NCI-H345 treated with DMSO at 0.1 percent for 48 hours (cell line): ENCODE data around the gene ACAA1.
"Not testable (repeated sequence)": the region's sequence is repeated elsewhere in the genome, so short reads cannot be mapped to it uniquely, and the experiment has no call there.

Experiments used
- DNase-seq: peaks from one replicate; lab custom pipeline; 2025; ENCODE audit not compliant: unreplicated experiment; lab: John Stamatoyannopoulos, UW

Gene ACAA1

GRCh38 chr3:38107911-38108648, 28.8 kb downstream of the ACAA1 start:
- no peak for DNase-seq

- DNase-seq, result no peak
Observed at GRCh38 chr3:38105525-38105924, 31.4 kb downstream of the ACAA1 start.

- DNase-seq, result no peak
Observed at GRCh38 chr3:38102444-38102814, 34.5 kb downstream of the ACAA1 start.

GRCh38 chr3:38101811-38102443, 35.0 kb downstream of the ACAA1 start:
- DNase-seq, result no peak

- DNase-seq, result no peak
Observed at GRCh38 chr3:38100498-38100897, 36.4 kb downstream of the ACAA1 start.

GRCh38 chr3:38099518-38099917, 37.4 kb downstream of the ACAA1 start:
- no peak for DNase-seq

GRCh38 chr3:38098376-38098723, 38.6 kb downstream of the ACAA1 start:
- DNase-seq, result no peak

GRCh38 chr3:38097446-38098375, 39.2 kb downstream of the ACAA1 start:
- no peak for DNase-seq

GRCh38 chr3:38095669-38096483, 41.1 kb downstream of the ACAA1 start:
- no peak for DNase-seq

- DNase-seq, result no peak
Observed at GRCh38 chr3:38094999-38095398, 41.9 kb downstream of the ACAA1 start.

GRCh38 chr3:38090453-38090852, 46.5 kb downstream of the ACAA1 start:
- DNase-seq, result no peak

GRCh38 chr3:38089163-38089562, 47.8 kb downstream of the ACAA1 start:
- DNase-seq, result no peak

- DNase-seq, result no peak
Observed at GRCh38 chr3:38088126-38089078, 48.5 kb downstream of the ACAA1 start.

- not testable (repeated sequence) for DNase-seq
Observed at GRCh38 chr3:38087278-38087677, 49.6 kb downstream of the ACAA1 start.

GRCh38 chr3:38086496-38086895, 50.4 kb downstream of the ACAA1 start:
- DNase-seq, result no peak

- no peak for DNase-seq
Observed at GRCh38 chr3:38085943-38086324, 51.0 kb downstream of the ACAA1 start.

GRCh38 chr3:38085311-38085942, 51.5 kb downstream of the ACAA1 start:
- DNase-seq, result no peak

- DNase-seq, result no peak
Observed at GRCh38 chr3:38084334-38085310, 52.3 kb downstream of the ACAA1 start.
